Mucosa of descending colon (tissue), 3 donors: Measurements from ENCODE around the gene ZNF764. TPM values are rescaled to one million over a fixed set of nuclear protein-coding genes. Genes with fewer than 3 reads are reported as not detected.
A peak's percentile ranks its signal among the peaks of the same experiment; 100 is the strongest.

Experiments
- ATAC-seq: fragments of 200-7000 bp; cut with Tn5 transposase; one replicate; pipeline ENCODE4 v1.9.1; 2020; ENCODE audit warnings: mild to moderate bottlenecking, moderate library complexity
- DNase-seq, 3 donors: peaks; one replicate each; pipeline ENCODE4 v3.0.0-alpha.2; 2020
- H3K36me3 ChIP-seq: fragments of 200-600 bp; one replicate; pipeline ENCODE4 v1.8.0; 2021; ENCODE audit warnings: low read depth, mild to moderate bottlenecking
- H3K4me1 ChIP-seq: fragments of 200-600 bp; one replicate; pipeline ENCODE4 v1.8.0; 2021; ENCODE audit warnings: low read depth, mild to moderate bottlenecking
- H3K4me3 ChIP-seq: fragments of 200-600 bp; one replicate; pipeline ENCODE4 v1.8.0; 2021; ENCODE audit warnings: mild to moderate bottlenecking
- H3K9me3 ChIP-seq: fragments of 200-600 bp; one replicate; pipeline ENCODE4 v1.8.0; 2021; ENCODE audit warnings: mild to moderate bottlenecking
- CTCF ChIP-seq: fragments of 200-600 bp; IDR thresholded peaks from one replicate; pipeline ENCODE4 v1.8.0; 2022; ENCODE audit warnings: antibody characterized with exemption, mild to moderate bottlenecking
- intact Hi-C, 2 donors: fragments of 100-400 bp; cut with DNase I in 1 of 2; cut with micrococcal nuclease in 1 of 2; formaldehyde crosslinking; loops; one replicate each; pipeline versions ENCODE4 v1.11.0 to v1.11.1; 2022; cut with DNase I, micrococcal nuclease
- total RNA-seq, 3 donors: library from RNA; stranded (reverse); fragmentation: NEBNext Ultra II Directional in 2 of 3; extraction: Animal tissue kit (Norgen Biotek cat#: 25700) in 2 of 3; gene quantifications; one replicate each; pipeline versions ENCODE4 v1.2.1 to v1.2.4, GENCODE V29; 2021 to 2023
- donor health status: DM: no; HTN: no; CAD: no; lungs with moderate emphysema.
- donor health status: DM: no; HTN: no; CAD: no.
- donor health status: DM: no; HTN: yes; CAD: no.

The ZNF764 gene
- total RNA-seq, 3 donors from 2014 or later: 11.2 to 20.2 (median 12.7) TPM

GRCh38 chr16:30574678-30575077, 16.5 kb upstream of the ZNF764 start:
- no peak for TF ChIP-seq CTCF
- Histone ChIP-seq H3K36me3 (peaks cover 5% of the 10 kb centered on the region), H3K4me1 (peaks cover 21% of the 10 kb centered on the region), H3K4me3 (no peak overlapping the region), H3K9me3 (no peaks in the 10 kb centered on the region)
- no peak for ATAC-seq
- intact Hi-C loops: loop anchor here in 1 of 2 donors (10.0 kb wide), 1 partner anchor 60 kb away; no protein-coding TSS in a partner anchor
- DNase-seq: no peak

GRCh38 chr16:30571445-30572322, 13.5 kb upstream of the ZNF764 start, which contains the start of gene ZNF688:
TSS of gene ZNF688 (minus strand) at chr16:30571714. CDS start at chr16:30571629, 85 bp downstream.
- intact Hi-C loops: loop anchor here in 1 of 2 donors (10.0 kb wide), 1 partner anchor 63 kb away; no protein-coding TSS in a partner anchor

GRCh38 chr16:30570636-30571444, 12.7 kb upstream of the ZNF764 start:
- ATAC-seq: peak; percentile 6
- intact Hi-C loops: loop anchor here in 1 of 2 donors (10.0 kb wide), 1 partner anchor 64 kb away; no protein-coding TSS in a partner anchor
- DNase-seq: peak; percentile 47 to 63 (median 57)
- H3K9me3 ChIP-seq: no peaks in the 10 kb centered on the region
- peaks cover 33% of the 10 kb centered on the region for H3K4me1 ChIP-seq
- H3K4me3 ChIP-seq: peak overlapping the region; percentile 50
- TF ChIP-seq CTCF: no peak
- H3K36me3 ChIP-seq: no peaks in the 10 kb centered on the region

More at GRCh38 chr16:30571445-30572322, 13.5 kb upstream of the ZNF764 start, which contains the start of gene ZNF688:
- Histone ChIP-seq H3K9me3 (no peaks in the 10 kb centered on the region), H3K4me3 (peak within 1 kb of the TSS; percentile 50), H3K36me3 (no peaks in the 10 kb centered on the region), H3K4me1 (peaks cover 33% of the 10 kb centered on the region)
- DNase-seq (peak; percentile 93 to 96 (median 95)), ATAC-seq (peak; percentile 86)
- TF ChIP-seq CTCF: no peak

GRCh38 chr16:30569746-30570635, 11.8 kb upstream of the ZNF764 start:
- DNase-seq (no peak), ATAC-seq (no peak)

More at GRCh38 chr16:30569746-30570635, 11.8 kb upstream of the ZNF764 start:
- TF ChIP-seq CTCF: no peak
- intact Hi-C loops: loop anchor here in 1 of 2 donors (10.0 kb wide), 1 partner anchor 65 kb away; no protein-coding TSS in a partner anchor
- H3K9me3 ChIP-seq: no peaks in the 10 kb centered on the region
- no peak overlapping the region for H3K4me3 ChIP-seq
- no peaks in the 10 kb centered on the region for H3K36me3 ChIP-seq
- peaks cover 29% of the 10 kb centered on the region for H3K4me1 ChIP-seq
